ENCODE measurements around the gene TPBGL. TPM values are rescaled to one million over a fixed set of nuclear protein-coding genes. Genes with fewer than 3 reads are reported as not detected.

The TPBGL gene
- total RNA-seq, 1 experiment from 2014 or later, result not detected

- intact Hi-C loops (cut with micrococcal nuclease), result no loop called here
These were observed 6.2 kb downstream of the TPBGL start for GRCh38 chr11:75246671-75247350.

GRCh38 chr11:75248924-75249256, 8.3 kb downstream of the TPBGL start:
- CTCF ChIA-PET, result interaction anchor here (0.5 to 1.6 kb wide), 15 partner anchors 22 to 638 kb away, joined by 3 to 24 read pairs (median 5); partner anchors contain the start of genes NEU3, SPCS2 and XRRA1
- POLR2A ChIA-PET (ENCODE audit: unreplicated experiment), result no interaction called here
- no peaks in the 10 kb centered on the region for H3F3A ChIP-seq (ENCODE audit: low read length, unreplicated experiment)

More at GRCh38 chr11:75246671-75247350, 6.2 kb downstream of the TPBGL start:
- Histone ChIP-seq H3K4me2 (ENCODE audit: low read length) (no peak overlapping the region), H3K27me3 (ENCODE audit: low read length) (peaks cover 34% of the 10 kb centered on the region), H3K79me2 (ENCODE audit: low read length) (no peaks in the 10 kb centered on the region), H3K4me3 (ENCODE audit: low read length) (no peak overlapping the region), H3K4me1 (ENCODE audit: insufficient read depth, low read length) (peaks cover 4% of the 10 kb centered on the region; the same call in 1 of the 2 replicates), H3K9ac (ENCODE audit: low read length) (no peak overlapping the region), H3F3A (ENCODE audit: low read length, unreplicated experiment) (no peaks in the 10 kb centered on the region), H3K9me2 (replicated peaks; ENCODE audit: low read length) (no peaks in the 10 kb centered on the region), H2AFZ (ENCODE audit: low read length) (no peak overlapping the region), H3K36me3 (ENCODE audit: low read depth, low read length) (no peaks in the 10 kb centered on the region; the same call in 1 of the 2 replicates), H3K27ac (ENCODE audit: low read length) (no peak overlapping the region), H3K9me3 (ENCODE audit: low read length) (no peaks in the 10 kb centered on the region), H4K20me1 (ENCODE audit: low read length) (no peaks in the 10 kb centered on the region)
- no TSS peak for BruUV-seq (replicated peaks)
- no peak for DNase-seq
- POLR2A ChIA-PET (ENCODE audit: unreplicated experiment), result no interaction called here
- ATAC-seq, result no peak
- TF ChIP-seq EZH2phosphoT487 (IDR thresholded peaks at IDR 0.05; ENCODE audit: borderline replicate concordance, low read length) (no peak), EZH2 (IDR thresholded peaks at IDR 0.05; ENCODE audit: low read length, unreplicated experiment) (no peak), CTCF (conservative IDR thresholded peaks at IDR 0.05; ENCODE audit: low read depth, low read length) (no peak)
- CTCF ChIA-PET, result interaction anchor here (0.8 kb wide), 1 partner anchor 104 kb away, joined by 8 read pairs; no protein-coding TSS in a partner anchor

More at GRCh38 chr11:75248924-75249256, 8.3 kb downstream of the TPBGL start:
- BruUV-seq (replicated peaks), result no TSS peak
- Histone ChIP-seq H3K79me2 (ENCODE audit: low read length) (no peaks in the 10 kb centered on the region), H3K27ac (ENCODE audit: low read length) (no peak overlapping the region), H3K9me3 (ENCODE audit: low read length) (no peaks in the 10 kb centered on the region), H3K27me3 (ENCODE audit: low read length) (peaks cover 21% of the 10 kb centered on the region), H3K4me2 (ENCODE audit: low read length) (no peak overlapping the region), H3K36me3 (ENCODE audit: low read depth, low read length) (no peaks in the 10 kb centered on the region; the same call in 1 of the 2 replicates), H3K4me1 (ENCODE audit: insufficient read depth, low read length) (no peaks in the 10 kb centered on the region), H3K4me3 (ENCODE audit: low read length) (no peak overlapping the region), H4K20me1 (ENCODE audit: low read length) (no peaks in the 10 kb centered on the region), H3K9ac (ENCODE audit: low read length) (no peak overlapping the region), H3K9me2 (replicated peaks; ENCODE audit: low read length) (no peaks in the 10 kb centered on the region), H2AFZ (ENCODE audit: low read length) (no peak overlapping the region)
- TF ChIP-seq EZH2phosphoT487 (IDR thresholded peaks at IDR 0.05; ENCODE audit: borderline replicate concordance, low read length) (no peak), EZH2 (IDR thresholded peaks at IDR 0.05; ENCODE audit: low read length, unreplicated experiment) (no peak), CTCF (conservative IDR thresholded peaks at IDR 0.05; ENCODE audit: low read depth, low read length) (no peak; the same call in 1 of the 2 replicates)
- intact Hi-C loops (cut with micrococcal nuclease), result loop anchor here (1.0 kb wide), 4 partner anchors 105 to 320 kb away; no protein-coding TSS in a partner anchor
- ATAC-seq, result no peak
- DNase-seq, result no peak

All from PC-3 (cell line).